ENCODE results near the gene OTX1. TPM values are rescaled to one million over a fixed set of nuclear protein-coding genes. Genes with fewer than 3 reads are reported as not detected.
"Not testable (repeated sequence)": the region's sequence is repeated elsewhere in the genome, so short reads cannot be mapped to it uniquely, and the experiment has no call there.

The OTX1 gene
- total and polyA plus RNA-seq, 9 of the 15 experiments (the other 6 are each of a cell fraction or from before 2014, with no cell fraction given) = 0.18 to 7.1 (median 0.58) TPM

DNA sequence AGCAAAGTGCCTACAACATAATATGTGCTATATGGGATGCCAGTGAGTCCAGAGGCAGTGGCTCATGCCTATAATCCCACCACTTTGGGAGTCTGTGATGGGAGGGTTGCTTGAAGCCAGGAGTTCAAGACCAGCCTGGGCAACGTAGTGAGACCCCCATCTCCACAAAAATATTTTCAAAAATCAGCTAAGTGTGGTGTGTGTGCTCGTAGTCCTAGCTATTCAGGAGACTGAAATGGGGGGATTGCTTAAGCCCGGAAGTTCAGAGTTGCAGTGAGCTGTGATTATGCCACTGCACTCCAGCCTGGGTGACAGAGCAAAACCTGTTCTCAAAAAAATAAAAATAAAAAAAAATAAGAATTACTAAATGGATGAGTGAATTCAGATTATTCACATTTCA, 23.4 kb downstream of the OTX1 start:
- Histone ChIP-seq H3K79me2 (ENCODE audit: control insufficient read depth, insufficient read depth, low read length) (no peaks in the 10 kb centered on the region), H3K27ac (ENCODE audit: extremely low read depth, low read depth, low read length) (no peak overlapping the region), H4K20me1 (replicated peaks; ENCODE audit: control insufficient read depth, insufficient read depth, low read length) (no peaks in the 10 kb centered on the region), H3K9me1 (ENCODE audit: control insufficient read depth, insufficient read depth, low read length) (no peaks in the 10 kb centered on the region), H3K9me3 (replicated peaks; ENCODE audit: control insufficient read depth, insufficient read depth, low read depth, low read length) (no peaks in the 10 kb centered on the region; the same call in 1 of the 2 replicates), H3K4me3 (no peak overlapping the region), H2AFZ (ENCODE audit: low read depth, low read length) (no peak overlapping the region), H3K4me1 (replicated peaks in 1 of 2; ENCODE audit: control insufficient read depth in 2 of 2, insufficient read depth in 2 of 2, low read length in 2 of 2) (no peaks in the 10 kb centered on the region), H3K27me3 (ENCODE audit: control insufficient read depth in 2 of 2, insufficient read depth in 2 of 2, low read length in 2 of 2) (no peaks in the 10 kb centered on the region), H3K4me2 (ENCODE audit: insufficient read depth, low read length) (no peak overlapping the region), H3K36me3 (ENCODE audit: control insufficient read depth, insufficient read depth, low read length) (no peaks in the 10 kb centered on the region), H3K9ac (ENCODE audit: insufficient read depth in 1 of 2, low read depth in 2 of 2, low read length in 2 of 2) (no peak overlapping the region)
- ChIA-PET CTCF (ENCODE audit: low intra/inter-chr PET ratio) (no interaction called here), POLR2A (no interaction called here)
- DNase-seq (ENCODE audit: extremely low read depth in 1 of 4, low spot score in 3 of 4) = no peak
- no peak for FAIRE-seq
- ATAC-seq = no peak
- in situ Hi-C loops (cut with MboI) (no loop called here), intact Hi-C loops (cut with micrococcal nuclease) (loop anchor here (10.0 kb wide), 2 partner anchors 351 to 471 kb away; no protein-coding TSS in a partner anchor)
- TF ChIP-seq CREM (IDR thresholded peaks at IDR 0.05; ENCODE audit: low read depth) (no peak), NELFE (IDR thresholded peaks at IDR 0.05; ENCODE audit: insufficient read depth, insufficient read length) (no peak), ZNF121 (CRISPR knock-in tag; conservative IDR thresholded peaks at IDR 0.05) (0 out of 2 replicates have a peak, but pooled peaks have one; percentile 1), ZNF174 (CRISPR knock-in tag; IDR thresholded peaks at IDR 0.05) (no peak), SRSF7 (optimal IDR thresholded peaks at IDR 0.05; ENCODE audit: low read depth, low read length) (no peak), TEAD4 (IDR thresholded peaks at IDR 0.05; ENCODE audit: low read length) (no peak), TEAD4 (CRISPR knock-in tag; IDR thresholded peaks at IDR 0.05; ENCODE audit: borderline replicate concordance) (no peak), KLF1 (tag; IDR thresholded peaks at IDR 0.05) (no peak)
- BruUV-seq (replicated peaks) = no TSS peak
- 3% methylated on average over 3 of the region's 3 CpGs for WGBS (ENCODE audit: insufficient coverage, low coverage, missing lambda C conversion rate)

DNA sequence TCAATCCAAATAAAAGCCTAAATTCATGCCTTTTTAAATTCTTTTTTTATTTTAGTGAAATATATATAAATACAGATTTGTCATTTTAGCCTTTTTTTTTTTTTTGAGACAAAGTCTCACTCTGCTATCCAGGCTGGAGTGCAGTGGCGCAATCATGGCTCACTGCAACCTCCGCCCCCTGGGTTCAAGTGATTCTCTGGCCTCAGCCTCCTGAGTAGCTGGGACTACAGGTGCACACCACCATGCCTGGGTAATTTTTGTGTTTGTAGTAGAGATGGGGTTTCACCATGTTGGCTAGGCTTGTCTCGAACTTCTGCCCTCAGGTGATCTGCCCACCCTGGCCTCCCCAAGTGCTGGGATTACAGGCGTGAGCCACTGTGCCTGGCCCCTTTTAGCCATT, 23.8 kb downstream of the OTX1 start:
- in situ Hi-C loops (cut with MboI); CTCF ChIA-PET (ENCODE audit: low intra/inter-chr PET ratio); BruUV-seq (replicated peaks); H4K20me1 ChIP-seq (replicated peaks; ENCODE audit: control insufficient read depth, insufficient read depth, low read length); FAIRE-seq; H3K9me3 ChIP-seq (replicated peaks; ENCODE audit: control insufficient read depth, insufficient read depth, low read depth, low read length); POLR2A ChIA-PET; ATAC-seq; H3K9me1 ChIP-seq (ENCODE audit: control insufficient read depth, insufficient read depth, low read length); DNase-seq (ENCODE audit: extremely low read depth in 1 of 4, low spot score in 3 of 4); H3K79me2 ChIP-seq (ENCODE audit: control insufficient read depth, insufficient read depth, low read length); H3K9ac ChIP-seq (ENCODE audit: insufficient read depth in 1 of 2, low read depth in 2 of 2, low read length in 2 of 2); H3K4me3 ChIP-seq; H3K4me2 ChIP-seq (ENCODE audit: insufficient read depth, low read length); H2AFZ ChIP-seq (ENCODE audit: low read depth, low read length); H3K27me3 ChIP-seq (ENCODE audit: control insufficient read depth in 2 of 2, insufficient read depth in 2 of 2, low read length in 2 of 2); H3K27ac ChIP-seq (ENCODE audit: extremely low read depth, low read depth, low read length); H3K36me3 ChIP-seq (ENCODE audit: control insufficient read depth, insufficient read depth, low read length); H3K4me1 ChIP-seq (replicated peaks in 1 of 2; ENCODE audit: control insufficient read depth in 2 of 2, insufficient read depth in 2 of 2, low read length in 2 of 2): not testable (repeated sequence)
- WGBS (ENCODE audit: insufficient coverage, low coverage, missing lambda C conversion rate) = 4% methylated on average over 2 of the region's 4 CpGs
- intact Hi-C loops (cut with micrococcal nuclease) = loop anchor here (10.0 kb wide), 2 partner anchors 350 to 470 kb away; no protein-coding TSS in a partner anchor
